ENCODE results near the gene FBXO3. TPM values are rescaled to one million over a fixed set of nuclear protein-coding genes. Genes with fewer than 3 reads are reported as not detected.

The FBXO3 gene
- total and polyA plus RNA-seq, 9 donors: 25.2 to 43.0 (median 33.8) TPM

GRCh38 chr11:33804471-33804870, 30.2 kb upstream of the FBXO3 start:
- Histone ChIP-seq H3K9me3 (no peaks in the 10 kb centered on the region), H3K27ac (no peak overlapping the region), H3K36me3 (no peaks in the 10 kb centered on the region), H3K4me3 (no peak overlapping the region), H3K27me3 (no peaks in the 10 kb centered on the region), H3K4me1 (ENCODE audit: insufficient read depth) (no peaks in the 10 kb centered on the region)
- WGBS, 3 donors: 61 to 73% (median 61%) methylated on average over 2 of the region's 2 CpGs
- intact Hi-C loops (cut with DNase I): no loop called here
- no peak for DNase-seq
- no peak for TF ChIP-seq EP300 (IDR thresholded peaks at IDR 0.05)
- no peak for TF ChIP-seq POLR2A (IDR thresholded peaks at IDR 0.05)
- TF ChIP-seq, protein P1, sequence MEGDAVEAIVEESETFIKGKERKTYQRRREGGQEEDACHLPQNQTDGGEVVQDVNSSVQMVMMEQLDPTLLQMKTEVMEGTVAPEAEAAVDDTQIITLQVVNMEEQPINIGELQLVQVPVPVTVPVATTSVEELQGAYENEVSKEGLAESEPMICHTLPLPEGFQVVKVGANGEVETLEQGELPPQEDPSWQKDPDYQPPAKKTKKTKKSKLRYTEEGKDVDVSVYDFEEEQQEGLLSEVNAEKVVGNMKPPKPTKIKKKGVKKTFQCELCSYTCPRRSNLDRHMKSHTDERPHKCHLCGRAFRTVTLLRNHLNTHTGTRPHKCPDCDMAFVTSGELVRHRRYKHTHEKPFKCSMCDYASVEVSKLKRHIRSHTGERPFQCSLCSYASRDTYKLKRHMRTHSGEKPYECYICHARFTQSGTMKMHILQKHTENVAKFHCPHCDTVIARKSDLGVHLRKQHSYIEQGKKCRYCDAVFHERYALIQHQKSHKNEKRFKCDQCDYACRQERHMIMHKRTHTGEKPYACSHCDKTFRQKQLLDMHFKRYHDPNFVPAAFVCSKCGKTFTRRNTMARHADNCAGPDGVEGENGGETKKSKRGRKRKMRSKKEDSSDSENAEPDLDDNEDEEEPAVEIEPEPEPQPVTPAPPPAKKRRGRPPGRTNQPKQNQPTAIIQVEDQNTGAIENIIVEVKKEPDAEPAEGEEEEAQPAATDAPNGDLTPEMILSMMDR (IDR thresholded peaks at IDR 0.05): no peak

DNA sequence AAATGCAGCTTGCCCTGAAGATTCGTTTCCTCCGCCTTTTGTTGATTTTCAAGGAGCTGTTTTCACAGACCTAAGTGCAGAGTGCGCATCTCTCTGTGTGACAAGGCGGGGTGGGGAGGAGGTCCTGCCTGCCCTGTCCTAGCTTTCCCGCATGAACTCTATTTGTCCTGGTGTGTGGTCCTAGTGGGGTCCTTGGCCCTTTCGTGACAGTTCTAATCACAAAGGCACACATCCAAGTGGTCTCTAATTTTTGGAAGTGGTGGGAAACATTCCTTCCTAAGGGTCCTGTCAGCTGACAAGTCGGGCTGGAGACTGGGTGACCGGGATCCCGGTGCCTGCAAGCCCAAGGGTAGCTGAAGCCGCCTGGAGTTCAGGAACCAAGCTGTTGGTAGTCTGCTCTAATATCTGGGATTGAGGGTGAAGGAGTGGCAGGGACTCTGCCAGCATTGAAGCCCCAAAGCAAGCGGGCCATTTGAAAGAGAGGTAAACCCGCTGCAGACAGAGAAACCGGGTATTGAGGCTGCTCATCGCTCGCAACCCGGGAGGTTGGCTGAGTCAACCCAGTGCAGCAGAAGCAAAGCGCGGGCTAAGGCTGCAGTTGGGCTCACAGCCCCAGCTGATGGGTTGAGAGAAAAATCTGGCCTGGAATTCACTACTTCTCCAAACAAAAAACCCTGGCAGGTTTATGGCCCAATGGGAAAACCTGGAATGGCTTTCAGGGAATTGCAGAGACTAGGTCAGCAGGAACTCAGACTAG, 28.1 kb upstream of the FBXO3 start:
- no peaks in the 10 kb centered on the region for H3K9me3 ChIP-seq
- no peaks in the 10 kb centered on the region for H3K27me3 ChIP-seq
- no peaks in the 10 kb centered on the region for H3K4me1 ChIP-seq (ENCODE audit: insufficient read depth)
- DNase-seq: peak; percentile 31 to 50 (median 36)
- WGBS, 3 donors: 3 to 5% (median 4%) methylated on average over 18 of the region's 18 CpGs
- H3K27ac ChIP-seq: no peak overlapping the region
- intact Hi-C loops (cut with DNase I): no loop called here
- no peak overlapping the region for H3K4me3 ChIP-seq
- TF ChIP-seq, protein P1 (IDR thresholded peaks at IDR 0.05): no peak
- no peak for TF ChIP-seq EP300 (IDR thresholded peaks at IDR 0.05)
- no peak for TF ChIP-seq POLR2A (IDR thresholded peaks at IDR 0.05)
- no peaks in the 10 kb centered on the region for H3K36me3 ChIP-seq

GRCh38 chr11:33801821-33802193, 27.5 kb upstream of the FBXO3 start:
- Histone ChIP-seq H3K9me3 (no peaks in the 10 kb centered on the region), H3K36me3 (no peaks in the 10 kb centered on the region), H3K27me3 (no peaks in the 10 kb centered on the region), H3K4me1 (ENCODE audit: insufficient read depth) (no peaks in the 10 kb centered on the region), H3K27ac (no peak overlapping the region), H3K4me3 (no peak overlapping the region)
- WGBS, 3 donors: 5 to 22% (median 6%) methylated on average over 7 of the region's 7 CpGs
- TF ChIP-seq, protein P1 (IDR thresholded peaks at IDR 0.05): no peak
- TF ChIP-seq POLR2A (IDR thresholded peaks at IDR 0.05) (no peak), EP300 (IDR thresholded peaks at IDR 0.05) (no peak)
- no peak for DNase-seq
- intact Hi-C loops (cut with DNase I): no loop called here

GRCh38 chr11:33797879-33798278, 23.6 kb upstream of the FBXO3 start:
- no peak for DNase-seq
- TF ChIP-seq, protein P1 (IDR thresholded peaks at IDR 0.05): no peak
- TF ChIP-seq EP300 (IDR thresholded peaks at IDR 0.05): no peak
- TF ChIP-seq POLR2A (IDR thresholded peaks at IDR 0.05): no peak
- H3K36me3 ChIP-seq: no peaks in the 10 kb centered on the region
- WGBS, 3 donors: 89 to 96% (median 90%) methylated on average over 3 of the region's 3 CpGs
- H3K4me3 ChIP-seq: no peak overlapping the region
- H3K27ac ChIP-seq: no peak overlapping the region
- H3K27me3 ChIP-seq: no peaks in the 10 kb centered on the region
- no peaks in the 10 kb centered on the region for H3K9me3 ChIP-seq
- H3K4me1 ChIP-seq (ENCODE audit: insufficient read depth): no peaks in the 10 kb centered on the region
- intact Hi-C loops (cut with DNase I): no loop called here
